ENCODE results near the gene IKBKG.

Gene IKBKG

DNA sequence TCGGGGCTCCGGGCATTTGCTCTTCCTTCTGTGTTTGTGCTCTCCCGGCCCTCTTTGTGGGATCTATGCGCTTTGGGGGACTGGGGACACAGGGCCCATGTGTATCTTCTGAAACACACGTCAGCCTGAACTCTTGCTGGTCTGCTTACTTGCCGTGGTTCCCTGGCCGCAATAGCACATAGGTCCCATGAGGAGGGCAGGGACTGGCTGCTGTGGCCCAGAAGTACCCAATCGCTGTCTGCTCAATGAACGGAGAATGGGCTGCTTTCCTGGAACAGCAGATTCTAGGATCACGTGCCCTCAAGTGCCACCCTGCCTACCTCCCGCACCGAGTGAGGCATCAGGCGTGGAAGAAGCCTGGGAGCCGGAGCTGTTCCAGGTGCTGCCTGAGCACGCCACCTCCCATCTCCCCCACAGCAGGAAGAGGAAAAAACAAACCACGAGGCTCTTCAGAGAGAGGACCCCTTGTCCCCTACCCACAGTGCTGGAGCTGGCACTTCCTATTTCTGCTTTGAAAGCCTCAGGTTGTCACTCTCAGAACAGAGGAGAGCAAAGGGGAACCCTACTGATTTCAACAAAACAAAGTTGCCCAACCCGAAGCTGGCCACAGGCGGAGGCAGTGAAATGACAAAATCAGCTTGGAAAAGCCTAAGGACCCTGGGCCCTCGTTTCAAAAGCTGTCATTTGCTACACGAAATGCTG, 4.5 kb upstream of the IKBKG start:
- no peak overlapping the region for H3K27ac ChIP-seq (replicated peaks; ENCODE audit: low read length)
- no peak overlapping the region for H2AFZ ChIP-seq (ENCODE audit: low read length)
- no peak for DNase-seq (ENCODE audit: low spot score)
- peaks cover 6 to 40% of the 10 kb centered on the region in 2 donors for H3K36me3 ChIP-seq (replicated peaks in 1 of 2; ENCODE audit: control insufficient read depth in 2 of 2, insufficient read depth in 2 of 2, low read length in 2 of 2)
- no peak overlapping the region for H3K9ac ChIP-seq (ENCODE audit: low read depth, low read length, poor library complexity)
- no CpG with 5 or more reads among the region's 20 CpGs for WGBS, 2 donors (ENCODE audit: extremely low coverage in 2 of 2, insufficient read length in 2 of 2, insufficient replicate concordance in 1 of 2)
- H2BK15ac ChIP-seq (ENCODE audit: low read length), result no peak overlapping the region
- no peaks in the 10 kb centered on the region for H3K79me1 ChIP-seq (ENCODE audit: low read depth, low read length)
- no peak overlapping the region for H4K8ac ChIP-seq (ENCODE audit: low read depth, low read length)
- H3K18ac ChIP-seq (ENCODE audit: low read length), result no peak overlapping the region
- no peaks in the 10 kb centered on the region for H3K9me3 ChIP-seq (replicated peaks in 1 of 2; ENCODE audit: control insufficient read depth in 2 of 2, insufficient read depth in 1 of 2, low read depth in 1 of 2, low read length in 2 of 2)
- H3K4me3 ChIP-seq (ENCODE audit: low read length in 2 of 2), result no peak overlapping the region
- H3K4me1 ChIP-seq (ENCODE audit: control insufficient read depth in 2 of 2, insufficient read depth in 1 of 2, low read depth in 1 of 2, low read length in 2 of 2), result peaks cover 2 to 4% of the 10 kb centered on the region in 2 donors
- H3K4me2 ChIP-seq (ENCODE audit: insufficient read depth, low read length, poor library complexity, severe bottlenecking), result no peak overlapping the region
- H2BK12ac ChIP-seq (ENCODE audit: low read length), result no peak overlapping the region
- H2BK5ac ChIP-seq (ENCODE audit: low read length), result no peak overlapping the region
- no peak overlapping the region for H3K14ac ChIP-seq (ENCODE audit: low read length)
- peaks cover 0 to 3% (median 0%) of the 10 kb centered on the region in 3 experiments for H3K27me3 ChIP-seq (ENCODE audit: control insufficient read depth in 3 of 3, insufficient read depth in 3 of 3, low read depth in 1 of 3, low read length in 3 of 3)
- H4K91ac ChIP-seq (ENCODE audit: low read depth, low read length, poor library complexity), result no peak overlapping the region
- no peak overlapping the region for H2AK5ac ChIP-seq (ENCODE audit: low read depth, low read length)
- H3K23ac ChIP-seq (ENCODE audit: low read depth, low read length, poor library complexity), result no peak overlapping the region
- H3K4ac ChIP-seq (ENCODE audit: low read length), result no peak overlapping the region
- no peak overlapping the region for H2BK120ac ChIP-seq (ENCODE audit: low read depth, low read length)

DNA sequence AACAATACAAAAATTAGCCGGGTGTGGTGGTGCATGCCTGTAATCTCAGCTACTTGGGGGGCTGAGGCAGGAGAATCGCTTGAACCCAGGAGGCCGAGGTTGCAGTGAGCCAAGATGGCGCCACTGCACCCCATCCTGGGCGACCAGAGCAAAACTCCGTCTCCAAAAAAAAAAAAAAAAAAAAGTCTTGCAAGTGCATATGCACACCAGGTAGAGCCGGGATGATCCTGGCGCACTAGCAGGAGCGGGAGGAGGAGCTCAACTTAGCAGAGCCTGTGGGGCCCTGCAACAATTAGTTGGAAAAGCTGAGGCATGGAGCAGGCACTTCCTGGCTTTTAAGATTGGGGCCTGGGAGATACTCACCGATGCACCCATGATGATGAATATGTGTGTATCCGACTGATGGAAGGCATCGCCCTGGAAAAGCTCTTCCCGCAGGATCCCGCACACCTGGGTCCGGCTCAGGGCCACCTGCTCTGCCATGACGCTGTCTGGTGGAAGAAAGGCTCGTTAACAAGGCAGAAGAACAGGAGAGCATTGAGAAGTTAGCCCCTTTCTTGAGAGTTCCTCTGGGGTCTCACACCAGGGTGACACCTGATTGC, 1.6 kb upstream of the IKBKG start:
- H2BK15ac ChIP-seq (ENCODE audit: low read length), result no peak overlapping the region
- H2BK120ac ChIP-seq (ENCODE audit: low read depth, low read length), result no peak overlapping the region
- no peak overlapping the region for H3K14ac ChIP-seq (ENCODE audit: low read length)
- peaks cover 3% of the 10 kb centered on the region for H3K79me1 ChIP-seq (ENCODE audit: low read depth, low read length)
- H3K23ac ChIP-seq (ENCODE audit: low read depth, low read length, poor library complexity), result no peak overlapping the region
- peaks cover 4 to 5% of the 10 kb centered on the region in 2 donors for H3K4me1 ChIP-seq (ENCODE audit: control insufficient read depth in 2 of 2, insufficient read depth in 1 of 2, low read depth in 1 of 2, low read length in 2 of 2)
- no peak overlapping the region for H3K4ac ChIP-seq (ENCODE audit: low read length)
- H2AK5ac ChIP-seq (ENCODE audit: low read depth, low read length), result no peak overlapping the region
- no peak overlapping the region for H3K18ac ChIP-seq (ENCODE audit: low read length)
- peaks cover 6 to 38% of the 10 kb centered on the region in 2 donors for H3K36me3 ChIP-seq (replicated peaks in 1 of 2; ENCODE audit: control insufficient read depth in 2 of 2, insufficient read depth in 2 of 2, low read length in 2 of 2)
- no peak overlapping the region for H4K8ac ChIP-seq (ENCODE audit: low read depth, low read length)
- H2BK5ac ChIP-seq (ENCODE audit: low read length), result no peak overlapping the region
- H3K9ac ChIP-seq (ENCODE audit: low read depth, low read length, poor library complexity), result no peak overlapping the region
- no peak overlapping the region for H2AFZ ChIP-seq (ENCODE audit: low read length)
- peaks cover 0 to 3% (median 0%) of the 10 kb centered on the region in 3 experiments for H3K27me3 ChIP-seq (ENCODE audit: control insufficient read depth in 3 of 3, insufficient read depth in 3 of 3, low read depth in 1 of 3, low read length in 3 of 3)
- H3K4me2 ChIP-seq (ENCODE audit: insufficient read depth, low read length, poor library complexity, severe bottlenecking), result peak overlapping the region; percentile 80
- no peak for DNase-seq (ENCODE audit: low spot score)
- H2BK12ac ChIP-seq (ENCODE audit: low read length), result no peak overlapping the region
- H4K91ac ChIP-seq (ENCODE audit: low read depth, low read length, poor library complexity), result no peak overlapping the region
- no peaks in the 10 kb centered on the region for H3K9me3 ChIP-seq (replicated peaks in 1 of 2; ENCODE audit: control insufficient read depth in 2 of 2, insufficient read depth in 1 of 2, low read depth in 1 of 2, low read length in 2 of 2)
- WGBS, 2 donors (ENCODE audit: extremely low coverage in 2 of 2, insufficient read length in 2 of 2, insufficient replicate concordance in 1 of 2), result no CpG with 5 or more reads among the region's 17 CpGs
- H3K4me3 ChIP-seq (ENCODE audit: low read length in 2 of 2), result peak overlapping the region; percentile 82 to 95
- no peak overlapping the region for H3K27ac ChIP-seq (replicated peaks; ENCODE audit: low read length)

- H2BK5ac ChIP-seq (ENCODE audit: low read length), result peak within 1 kb of the TSS; percentile 90
- no peak within 1 kb of the TSS for H2BK15ac ChIP-seq (ENCODE audit: low read length)
- no peak within 1 kb of the TSS for H3K23ac ChIP-seq (ENCODE audit: low read depth, low read length, poor library complexity)
- no peak within 1 kb of the TSS for H3K14ac ChIP-seq (ENCODE audit: low read length)
- H2BK12ac ChIP-seq (ENCODE audit: low read length), result no peak within 1 kb of the TSS
- H3K27me3 ChIP-seq (ENCODE audit: control insufficient read depth in 3 of 3, insufficient read depth in 3 of 3, low read depth in 1 of 3, low read length in 3 of 3), result peaks cover 0 to 3% (median 0%) of the 10 kb centered on the region in 3 experiments
- no peaks in the 10 kb centered on the region for H3K9me3 ChIP-seq (replicated peaks in 1 of 2; ENCODE audit: control insufficient read depth in 2 of 2, insufficient read depth in 1 of 2, low read depth in 1 of 2, low read length in 2 of 2)
- peak within 1 kb of the TSS; percentile 97 for H2AFZ ChIP-seq (ENCODE audit: low read length)
- no CpG with 5 or more reads among the region's 92 CpGs for WGBS, 2 donors (ENCODE audit: extremely low coverage in 2 of 2, insufficient read length in 2 of 2, insufficient replicate concordance in 1 of 2)
- H4K8ac ChIP-seq (ENCODE audit: low read depth, low read length), result no peak within 1 kb of the TSS
- H3K36me3 ChIP-seq (replicated peaks in 1 of 2; ENCODE audit: control insufficient read depth in 2 of 2, insufficient read depth in 2 of 2, low read length in 2 of 2), result peaks cover 6 to 30% of the 10 kb centered on the region in 2 donors
- H3K18ac ChIP-seq (ENCODE audit: low read length), result peak within 1 kb of the TSS; percentile 94
- peak within 1 kb of the TSS; percentile 80 for H3K4me2 ChIP-seq (ENCODE audit: insufficient read depth, low read length, poor library complexity, severe bottlenecking)
- H3K4ac ChIP-seq (ENCODE audit: low read length), result no peak within 1 kb of the TSS
- H3K9ac ChIP-seq (ENCODE audit: low read depth, low read length, poor library complexity), result peak within 1 kb of the TSS; percentile 91
- DNase-seq (ENCODE audit: low spot score), result peak; percentile 68
- no peak within 1 kb of the TSS for H2BK120ac ChIP-seq (ENCODE audit: low read depth, low read length)
- H4K91ac ChIP-seq (ENCODE audit: low read depth, low read length, poor library complexity), result no peak within 1 kb of the TSS
- peaks cover 3% of the 10 kb centered on the region for H3K79me1 ChIP-seq (ENCODE audit: low read depth, low read length)
- peaks cover 4 to 5% of the 10 kb centered on the region in 2 donors for H3K4me1 ChIP-seq (ENCODE audit: control insufficient read depth in 2 of 2, insufficient read depth in 1 of 2, low read depth in 1 of 2, low read length in 2 of 2)
- H3K27ac ChIP-seq (replicated peaks; ENCODE audit: low read length), result peak within 1 kb of the TSS; percentile 93
- H2AK5ac ChIP-seq (ENCODE audit: low read depth, low read length), result no peak within 1 kb of the TSS
- peak within 1 kb of the TSS; percentile 82 to 95 for H3K4me3 ChIP-seq (ENCODE audit: low read length in 2 of 2)
Observed at GRCh38 chrX:154546354-154547244, 821 bp upstream of the IKBKG start, which contains the start of gene G6PD. Gene G6PD (minus strand): TSS chrX:154546846. CDS start chrX:154546155, 691 bp downstream.

Measured in neuronal stem cell (in vitro differentiated cells).